GM12891 (cell line): Measurements from ENCODE around the gene GIGYF1.

Experiments used
- POLR2A ChIP-seq: IDR thresholded peaks from 2 replicates; pipeline ENCODE4 v1.6.1; 2011; ENCODE audit warnings: low read depth, low read length, control low read depth
- POLR2AphosphoS5 ChIP-seq: IDR thresholded peaks from 2 replicates; pipeline ENCODE4 v1.6.1; 2011; ENCODE audit warnings: low read depth, low read length, control low read depth
- SPI1 ChIP-seq: IDR thresholded peaks from 2 replicates; pipeline ENCODE4 v1.6.1; 2011; ENCODE audit warnings: low read depth, low read length, control low read depth
- TAF1 ChIP-seq: IDR thresholded peaks from 2 replicates; pipeline ENCODE4 v1.6.1; 2011; ENCODE audit warnings: low read depth, low read length, control low read depth

DNA sequence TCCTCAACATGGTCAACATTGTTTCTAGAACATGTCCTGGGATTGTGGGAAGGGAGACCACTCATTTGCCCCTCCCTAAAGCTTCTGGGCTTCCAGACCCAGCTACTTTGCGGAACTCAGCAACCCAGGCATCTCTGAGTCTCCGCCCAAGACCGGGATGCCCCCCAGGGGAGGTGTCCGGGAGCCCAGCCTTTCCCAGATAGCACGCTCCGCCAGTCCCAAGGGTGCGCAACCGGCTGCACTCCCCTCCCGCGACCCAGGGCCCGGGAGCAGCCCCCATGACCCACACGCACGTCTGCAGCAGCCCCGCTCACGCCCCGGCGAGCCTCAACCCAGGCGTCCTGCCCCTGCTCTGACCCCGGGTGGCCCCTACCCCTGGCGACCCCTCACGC is 26.2 kb upstream of the GIGYF1 start, which contains the start of gene EPO:
- TF ChIP-seq POLR2A (no peak), POLR2AphosphoS5 (no peak), SPI1 (no peak), TAF1 (no peak)
